Activated effector memory CD4-positive, alpha-beta T cell treated with Interleukin-2 at 50 U/mL for 16 hours (primary cell): ENCODE measurements around the gene SFXN2.
"Not testable (repeated sequence)": the region's sequence is repeated elsewhere in the genome, so short reads cannot be mapped to it uniquely, and the experiment has no call there.

Experiments
- DNase-seq: peaks from one replicate; pipeline ENCODE4 v3.0.0-alpha.2; 2020

Gene SFXN2, protein sequence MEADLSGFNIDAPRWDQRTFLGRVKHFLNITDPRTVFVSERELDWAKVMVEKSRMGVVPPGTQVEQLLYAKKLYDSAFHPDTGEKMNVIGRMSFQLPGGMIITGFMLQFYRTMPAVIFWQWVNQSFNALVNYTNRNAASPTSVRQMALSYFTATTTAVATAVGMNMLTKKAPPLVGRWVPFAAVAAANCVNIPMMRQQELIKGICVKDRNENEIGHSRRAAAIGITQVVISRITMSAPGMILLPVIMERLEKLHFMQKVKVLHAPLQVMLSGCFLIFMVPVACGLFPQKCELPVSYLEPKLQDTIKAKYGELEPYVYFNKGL

DNA sequence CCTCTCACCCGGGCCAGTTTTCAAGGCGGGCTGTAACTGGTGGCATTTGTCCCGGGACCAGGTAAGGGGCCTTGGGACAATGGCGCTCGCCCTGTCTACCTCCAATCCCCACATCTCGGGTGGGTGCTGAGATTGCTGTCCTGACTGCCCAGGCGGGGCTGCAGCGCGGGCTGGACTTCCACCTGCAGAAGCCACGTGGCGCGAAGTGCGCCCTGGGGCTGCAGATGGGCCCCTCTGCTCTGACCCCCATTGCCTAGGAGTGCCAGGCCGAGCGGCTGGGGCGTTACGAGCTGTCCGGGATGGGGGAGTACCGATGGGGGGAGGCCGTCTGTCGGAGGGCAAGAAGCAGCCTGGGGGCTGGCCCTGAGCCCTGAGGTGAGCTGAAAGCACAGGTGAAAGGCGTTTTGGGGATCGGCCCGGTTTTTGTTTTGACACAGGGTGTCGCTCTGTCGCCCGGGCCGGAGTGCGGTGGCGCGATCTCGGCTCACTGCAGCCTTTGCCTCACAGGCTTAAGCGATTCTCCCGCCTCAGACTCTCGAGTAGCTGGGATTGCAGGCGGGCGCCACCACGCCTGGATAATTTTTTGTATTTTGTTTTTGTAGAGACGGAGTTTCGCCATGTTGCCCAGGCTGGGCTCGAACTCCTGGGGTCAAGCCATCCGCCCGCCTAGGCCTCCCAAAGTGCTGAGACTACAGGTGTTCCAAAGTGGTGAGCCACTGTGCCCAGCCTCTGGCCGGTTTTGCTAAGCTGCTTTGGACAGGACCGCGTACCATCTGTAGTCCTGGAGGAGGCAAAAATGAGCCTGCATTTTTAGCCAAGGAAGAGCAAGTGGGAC lies at the start of gene SFXN2:
Gene SFXN2, plus strand, starts transcription at position 16 of the 835 bp plus-strand sequence. CDS start 12,001 bp downstream, outside the sequence.
- DNase-seq = peak; percentile 46

GRCh38 chr10:102665904-102666509 lies 48.4 kb upstream of the SFXN2 start:
- DNase-seq = no peak

GRCh38 chr10:102667411-102667810 lies 47.0 kb upstream of the SFXN2 start:
- DNase-seq = not testable (repeated sequence)

DNA sequence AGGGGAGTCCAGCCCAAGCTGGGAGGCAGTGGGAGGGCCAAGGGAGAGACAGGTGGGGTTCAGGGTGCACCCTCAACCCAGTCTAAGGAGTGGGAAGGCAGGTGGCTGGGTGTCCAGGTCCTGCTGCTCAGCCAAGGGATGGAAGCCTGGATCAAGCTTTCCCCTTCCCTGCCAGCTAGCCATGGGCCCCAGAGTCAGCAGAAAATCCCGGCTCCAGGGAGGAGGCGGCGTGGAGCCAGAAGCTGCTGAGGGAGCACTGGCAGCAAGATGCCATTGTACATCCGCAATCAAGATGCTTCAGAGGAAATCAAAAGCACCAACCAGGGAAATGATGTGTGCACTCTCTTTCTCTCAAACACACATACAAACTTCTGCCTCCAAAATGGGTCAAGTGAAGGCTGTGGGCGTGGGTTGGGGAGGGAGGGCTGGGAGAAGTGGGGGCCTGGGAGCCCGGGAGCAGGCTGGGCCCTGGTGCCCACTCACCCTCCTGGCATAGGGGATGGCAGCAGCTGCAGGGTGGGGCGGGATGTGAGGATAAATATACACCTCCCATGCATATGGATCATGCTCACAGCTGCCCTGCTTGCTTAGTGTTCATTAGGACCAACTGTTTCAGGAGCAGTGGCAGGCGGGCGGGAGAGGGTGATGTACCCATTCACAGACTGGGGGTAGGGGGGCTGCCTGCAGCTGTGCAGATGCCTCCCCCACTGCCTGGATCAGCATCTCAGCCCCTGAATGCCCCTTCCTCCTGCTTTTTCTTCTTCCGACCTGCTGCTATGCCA lies 45.9 kb upstream of the SFXN2 start:
- no peak for DNase-seq

DNA sequence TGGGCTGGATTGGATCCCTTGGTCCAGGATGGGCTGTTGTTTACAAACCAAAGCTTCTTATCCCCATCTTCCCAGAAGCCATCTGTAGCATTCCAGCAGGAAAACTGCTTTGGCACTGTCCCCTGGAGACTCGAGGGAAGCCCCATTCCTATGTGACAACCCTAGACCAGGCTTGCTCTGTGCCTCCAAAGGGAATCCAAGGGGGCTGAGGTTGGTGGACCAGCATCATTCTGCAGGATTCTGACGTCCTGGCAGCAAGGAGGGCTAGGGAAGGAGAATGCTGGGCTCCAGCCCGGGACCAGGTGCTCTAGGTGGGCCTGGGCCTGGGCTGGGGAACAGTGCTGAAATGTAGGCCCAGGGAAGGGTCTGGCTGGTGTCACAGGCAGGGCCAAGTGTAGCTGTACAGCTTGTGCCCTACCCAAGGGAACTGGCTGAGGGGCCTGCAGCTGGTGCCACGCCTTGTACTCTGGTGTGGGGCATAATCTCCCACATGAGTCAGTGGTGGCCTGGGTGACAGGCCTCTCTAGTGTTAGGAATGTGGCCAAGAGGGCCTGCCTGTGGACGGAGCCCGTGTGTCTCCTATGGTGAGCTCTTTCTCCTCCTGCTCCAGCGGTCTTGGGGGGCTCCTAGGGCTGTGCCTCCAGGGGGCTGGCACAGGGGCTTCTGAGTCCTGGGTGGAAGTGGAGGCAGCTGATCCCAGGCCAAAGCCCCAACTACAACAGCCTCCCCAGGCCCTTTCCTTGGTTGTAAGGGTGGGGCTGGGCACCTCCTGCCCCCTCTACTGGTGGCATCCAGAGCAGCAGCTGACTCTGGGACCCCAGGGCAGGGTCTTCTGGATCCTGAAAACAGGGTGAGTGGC lies 45.0 kb upstream of the SFXN2 start:
- DNase-seq = no peak

GRCh38 chr10:102670065-102670670 lies 44.3 kb upstream of the SFXN2 start:
- no peak for DNase-seq

- DNase-seq = no peak
Observed at GRCh38 chr10:102670871-102671434, 43.5 kb upstream of the SFXN2 start.

DNA sequence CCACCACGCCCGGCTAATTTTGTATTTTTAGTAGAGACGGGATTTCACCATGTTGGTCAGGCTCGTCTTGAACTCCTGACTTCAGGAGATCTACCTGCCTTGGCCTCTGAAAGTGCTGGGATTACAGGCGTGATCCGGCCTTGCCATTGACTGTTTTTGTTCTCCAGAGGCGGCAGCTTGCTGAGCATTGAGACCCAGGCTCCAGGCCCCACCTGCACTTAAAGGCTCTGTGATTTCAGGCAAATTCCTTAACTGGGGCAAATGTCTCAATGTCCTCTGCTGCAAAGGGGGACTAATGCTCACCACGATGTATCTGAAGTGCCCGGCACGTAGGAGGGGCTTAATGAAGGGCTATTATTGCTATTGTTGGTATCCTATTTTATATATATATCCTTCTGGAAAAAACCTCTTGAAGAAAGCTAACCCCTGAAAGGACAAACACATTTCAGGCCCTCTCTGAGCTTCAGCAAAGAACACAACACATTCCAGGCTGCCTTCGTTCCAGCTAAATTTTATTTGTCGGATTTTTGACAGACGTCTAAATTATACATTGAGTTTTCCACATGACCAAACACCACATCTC lies 41.1 kb upstream of the SFXN2 start:
- DNase-seq = no peak

- peak; percentile 59 for DNase-seq
Observed at GRCh38 chr10:102673819-102674511, 40.5 kb upstream of the SFXN2 start.

DNA sequence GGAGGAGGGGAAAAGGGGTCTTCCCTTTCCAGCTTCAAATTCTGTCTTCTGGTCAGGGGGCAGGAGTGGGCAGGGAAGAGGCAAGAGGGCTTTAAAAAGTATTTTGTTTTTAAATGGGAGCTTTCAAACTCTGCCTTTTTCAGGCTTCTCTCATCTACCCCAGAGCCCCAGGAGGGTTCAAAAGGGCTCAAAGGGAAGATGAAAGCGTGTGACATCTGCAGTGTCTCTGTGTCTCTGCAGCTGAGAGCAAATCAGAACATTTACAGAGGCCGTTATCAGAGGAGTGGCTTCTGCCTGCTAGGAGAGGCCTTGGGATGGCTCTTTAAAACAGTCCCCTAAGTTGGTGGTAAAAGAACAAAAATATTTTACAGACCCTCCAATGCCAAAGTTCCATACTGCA lies 39.9 kb upstream of the SFXN2 start:
- no peak for DNase-seq

DNA sequence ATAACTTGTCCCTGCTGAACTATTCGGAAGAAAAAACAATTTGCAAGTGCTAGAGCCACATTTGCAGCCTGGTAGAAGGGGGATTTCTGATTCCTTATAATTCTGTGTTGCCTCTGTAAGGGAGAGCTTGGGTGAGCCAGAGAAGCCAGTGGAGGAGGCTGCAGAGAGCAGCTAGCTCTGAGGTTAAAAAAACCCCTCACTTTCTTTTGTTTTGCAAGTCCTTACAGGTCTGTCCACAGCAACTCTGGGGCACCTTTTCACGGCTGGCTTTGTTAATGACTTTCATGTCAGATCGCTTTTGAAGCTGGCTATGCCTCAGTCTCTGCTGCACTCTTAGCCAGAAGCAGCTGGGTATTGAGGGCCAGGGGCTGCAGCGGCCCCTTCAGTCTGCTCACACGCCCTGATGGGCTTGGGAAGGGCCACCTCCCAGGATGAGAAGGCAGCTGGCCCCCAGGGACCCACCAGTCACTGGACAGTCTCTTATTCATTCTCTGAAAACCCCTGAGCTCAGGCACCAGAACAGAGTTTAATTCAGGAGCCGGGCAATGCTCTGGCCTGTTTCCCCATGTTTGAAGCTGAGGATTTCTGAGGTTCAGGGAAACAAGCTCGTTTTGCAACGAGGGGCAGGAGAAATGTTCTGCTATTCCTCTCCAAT lies 39.3 kb upstream of the SFXN2 start:
- DNase-seq = no peak

- no peak for DNase-seq
Observed at GRCh38 chr10:102675666-102676533, 38.5 kb upstream of the SFXN2 start.

- no peak for DNase-seq
Observed at GRCh38 chr10:102676534-102677315, 37.7 kb upstream of the SFXN2 start.

GRCh38 chr10:102677331-102678067 lies 36.9 kb upstream of the SFXN2 start:
- DNase-seq = no peak

DNA sequence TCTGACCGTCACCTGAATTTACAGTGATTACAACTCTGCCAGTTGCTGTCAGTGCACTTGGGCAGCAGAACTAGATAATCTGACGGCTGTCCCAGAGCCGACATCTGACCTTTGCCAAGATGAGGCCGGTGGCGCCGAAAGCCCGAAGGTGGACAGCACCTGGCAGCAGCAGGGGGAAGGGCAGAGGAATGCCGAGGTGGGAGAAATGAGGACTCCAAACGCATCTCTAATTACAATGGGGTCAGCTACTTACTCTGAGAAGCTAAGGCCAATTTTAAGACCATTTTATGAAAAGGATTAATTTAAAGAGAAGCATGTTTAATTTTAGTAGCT lies 36.4 kb upstream of the SFXN2 start:
- no peak for DNase-seq

GRCh38 chr10:102678842-102679289 lies 35.6 kb upstream of the SFXN2 start:
- no peak for DNase-seq

DNA sequence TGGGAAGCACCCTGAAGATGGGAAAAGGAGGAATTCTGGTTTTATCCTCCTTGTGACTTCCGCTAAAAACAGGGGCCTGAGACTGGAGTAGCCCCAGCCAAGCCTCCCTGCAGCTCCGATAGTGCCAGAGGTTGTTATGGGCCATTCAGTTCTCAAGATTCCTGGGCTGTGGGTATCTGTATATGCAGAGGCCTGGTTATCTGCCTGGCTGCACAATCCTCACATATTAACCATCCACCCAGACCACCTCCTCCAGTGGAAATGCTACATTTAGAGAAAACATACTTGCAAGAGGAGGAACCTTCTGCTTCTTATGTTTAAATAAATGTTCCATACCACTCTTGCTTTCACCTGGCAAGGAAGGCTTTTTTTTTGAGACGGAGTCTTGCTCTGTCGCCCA lies 34.8 kb upstream of the SFXN2 start:
- DNase-seq = no peak
